ENCODE measurements around the gene RFX3.

DNA sequence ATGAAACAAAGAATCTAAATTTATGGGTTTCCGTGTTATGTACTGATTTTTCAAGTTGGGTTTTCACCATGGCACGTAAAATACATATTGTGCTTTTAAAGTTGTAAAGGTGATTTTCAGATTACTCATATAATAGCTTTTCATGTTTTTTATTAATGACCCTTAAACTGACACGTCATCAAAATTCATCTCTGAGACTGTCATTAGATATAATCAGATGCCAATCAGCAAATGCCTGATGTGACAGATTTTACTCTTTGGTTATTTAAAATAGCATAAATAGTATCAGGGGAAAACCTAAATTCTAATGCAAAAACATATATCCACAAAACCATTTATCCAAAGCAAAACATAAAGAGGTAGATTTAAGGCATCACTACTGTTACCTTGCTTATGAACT, 11.0 kb downstream of the RFX3 start:
- TF ChIP-seq, protein P1, sequence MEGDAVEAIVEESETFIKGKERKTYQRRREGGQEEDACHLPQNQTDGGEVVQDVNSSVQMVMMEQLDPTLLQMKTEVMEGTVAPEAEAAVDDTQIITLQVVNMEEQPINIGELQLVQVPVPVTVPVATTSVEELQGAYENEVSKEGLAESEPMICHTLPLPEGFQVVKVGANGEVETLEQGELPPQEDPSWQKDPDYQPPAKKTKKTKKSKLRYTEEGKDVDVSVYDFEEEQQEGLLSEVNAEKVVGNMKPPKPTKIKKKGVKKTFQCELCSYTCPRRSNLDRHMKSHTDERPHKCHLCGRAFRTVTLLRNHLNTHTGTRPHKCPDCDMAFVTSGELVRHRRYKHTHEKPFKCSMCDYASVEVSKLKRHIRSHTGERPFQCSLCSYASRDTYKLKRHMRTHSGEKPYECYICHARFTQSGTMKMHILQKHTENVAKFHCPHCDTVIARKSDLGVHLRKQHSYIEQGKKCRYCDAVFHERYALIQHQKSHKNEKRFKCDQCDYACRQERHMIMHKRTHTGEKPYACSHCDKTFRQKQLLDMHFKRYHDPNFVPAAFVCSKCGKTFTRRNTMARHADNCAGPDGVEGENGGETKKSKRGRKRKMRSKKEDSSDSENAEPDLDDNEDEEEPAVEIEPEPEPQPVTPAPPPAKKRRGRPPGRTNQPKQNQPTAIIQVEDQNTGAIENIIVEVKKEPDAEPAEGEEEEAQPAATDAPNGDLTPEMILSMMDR (IDR thresholded peaks at IDR 0.05) = no peak
- no peak for TF ChIP-seq POLR2AphosphoS5 (IDR thresholded peaks at IDR 0.05)
